Measurements from ENCODE around the gene TMEM215. TPM values are rescaled to one million over a fixed set of nuclear protein-coding genes. Genes with fewer than 3 reads are reported as not detected.

TMEM215 gene
- total RNA-seq, 1 experiment from 2014 or later = not detected

- Histone ChIP-seq H3K9me3 (no peaks in the 10 kb centered on the region), H3K27me3 (peaks cover 7% of the 10 kb centered on the region; the same call in 1 of the 2 replicates), H3K36me3 (no peaks in the 10 kb centered on the region), H3K4me3 (no peak overlapping the region)
- DNase-seq = no peak
These were observed 37.0 kb downstream of the TMEM215 start for GRCh38 chr9:32820322-32820721.

GRCh38 chr9:32823101-32823500 lies 39.8 kb downstream of the TMEM215 start:
- Histone ChIP-seq H3K36me3 (no peaks in the 10 kb centered on the region), H3K4me3 (no peak overlapping the region), H3K9me3 (no peaks in the 10 kb centered on the region), H3K27me3 (peaks cover 5% of the 10 kb centered on the region; the same call in 1 of the 2 replicates)
- DNase-seq = no peak

GRCh38 chr9:32823551-32823950 lies 40.2 kb downstream of the TMEM215 start:
- Histone ChIP-seq H3K36me3 (no peaks in the 10 kb centered on the region), H3K9me3 (no peaks in the 10 kb centered on the region), H3K27me3 (peaks cover 5% of the 10 kb centered on the region; the same call in 1 of the 2 replicates), H3K4me3 (no peak overlapping the region)
- no peak for DNase-seq

GRCh38 chr9:32825203-32825602 lies 41.9 kb downstream of the TMEM215 start:
- H3K4me3 ChIP-seq = no peak overlapping the region
- no peak for DNase-seq
- H3K27me3 ChIP-seq = 0 out of 2 replicates have a peak, but pooled peaks cover 5% of the 10 kb centered on the region
- no peaks in the 10 kb centered on the region for H3K9me3 ChIP-seq
- no peaks in the 10 kb centered on the region for H3K36me3 ChIP-seq

GRCh38 chr9:32828861-32829260 lies 45.5 kb downstream of the TMEM215 start:
- no peak for DNase-seq
- Histone ChIP-seq H3K27me3 (no peaks in the 10 kb centered on the region; the same call in 1 of the 2 replicates), H3K36me3 (no peaks in the 10 kb centered on the region), H3K9me3 (no peaks in the 10 kb centered on the region), H3K4me3 (no peak overlapping the region)

- no peaks in the 10 kb centered on the region for H3K36me3 ChIP-seq
- no peaks in the 10 kb centered on the region for H3K9me3 ChIP-seq
- H3K4me3 ChIP-seq = no peak overlapping the region
- H3K27me3 ChIP-seq = no peaks in the 10 kb centered on the region; the same call in 1 of the 2 replicates
- no peak for DNase-seq
These were observed 49.0 kb downstream of the TMEM215 start for GRCh38 chr9:32832346-32832745.

Other genes starting within 250 kb of the TMEM215 start
- gene SMIM27, start 231.2 kb upstream of the TMEM215 start, total RNA-seq (2014; rRNA removed; shearing (Covaris generic); ENCODE audit: low replicate concordance) = 1.7 TPM in 1 of 2 replicates, not detected in the other
- gene TOPORS, start 231.0 kb upstream of the TMEM215 start, total RNA-seq (2014; rRNA removed; shearing (Covaris generic); ENCODE audit: low replicate concordance) = 7.8 and 9.4 TPM in 2 replicates
- 77.0 and 86.4 TPM in 2 replicates for gene NDUFB6, start 210.4 kb upstream of the TMEM215 start, total RNA-seq (2014; rRNA removed; shearing (Covaris generic); ENCODE audit: low replicate concordance)
- gene TAF1L, start 147.9 kb upstream of the TMEM215 start, total RNA-seq (2014; rRNA removed; shearing (Covaris generic); ENCODE audit: low replicate concordance) = not detected in 2 replicates
- 17.1 and 36.8 TPM in 2 replicates for gene APTX, start 218.1 kb downstream of the TMEM215 start, total RNA-seq (2014; rRNA removed; shearing (Covaris generic); ENCODE audit: low replicate concordance)
- gene DNAJA1, start 241.7 kb downstream of the TMEM215 start, total RNA-seq (2014; rRNA removed; shearing (Covaris generic); ENCODE audit: low replicate concordance) = 152 and 177 TPM in 2 replicates